Epithelial cell of proximal tubule (primary cell): ENCODE data around the gene RBM38. TPM values are rescaled to one million over a fixed set of nuclear protein-coding genes. Genes with fewer than 3 reads are reported as not detected.

Source experiments
- DNase-seq: peaks from one replicate; pipeline ENCODE4 v3.0.0-alpha.2; 2011; ENCODE audit warnings: low read depth
- H3K4me3 ChIP-seq: 2 replicates; pipeline ENCODE4 v1.5.1; 2011; ENCODE audit warnings: low read depth, mild to moderate bottlenecking, low read length
- CTCF ChIP-seq: conservative IDR thresholded peaks from 2 replicates; pipeline ENCODE4 v1.5.1; 2012; ENCODE audit warnings: low read depth, mild to moderate bottlenecking, low read length
- total RNA-seq: library from RNA; depleted of rRNA; stranded (reverse); fragments of >200 nt; gene quantifications from 2 replicates; pipeline ENCODE4 v1.2.3, GENCODE V29; 2015

The RBM38 gene
- total RNA-seq, 1 donor from 2014 or later, result 36.8 TPM

GRCh38 chr20:57386762-57387161 lies 4.4 kb upstream of the RBM38 start:
- no peak for TF ChIP-seq CTCF
- DNase-seq, result no peak

GRCh38 chr20:57387463-57387862 lies 3.7 kb upstream of the RBM38 start:
- H3K4me3 ChIP-seq, result no peak overlapping the region
- no peak for TF ChIP-seq CTCF
- DNase-seq, result no peak

More at GRCh38 chr20:57386762-57387161, 4.4 kb upstream of the RBM38 start:
- H3K4me3 ChIP-seq, result no peak overlapping the region

- no peak for DNase-seq
- TF ChIP-seq CTCF, result no peak
- H3K4me3 ChIP-seq, result no peak overlapping the region
These were observed 3.2 kb upstream of the RBM38 start for GRCh38 chr20:57387945-57388371.

- DNase-seq, result no peak
- TF ChIP-seq CTCF, result peak; percentile 20
- peak overlapping the region; percentile 49 for H3K4me3 ChIP-seq
These were observed 2.1 kb upstream of the RBM38 start for GRCh38 chr20:57388953-57389694.

GRCh38 chr20:57389695-57390603 lies 1.2 kb upstream of the RBM38 start:
- no peak for TF ChIP-seq CTCF
- peak overlapping the region; percentile 49 for H3K4me3 ChIP-seq
- no peak for DNase-seq

- H3K4me3 ChIP-seq, result peak overlapping the region; percentile 79
- TF ChIP-seq CTCF, result no peak
- no peak for DNase-seq
These were observed 474 bp downstream of the RBM38 start for GRCh38 chr20:57391439-57392301.
